Measurements from ENCODE around the gene CPSF4L. TPM values are rescaled to one million over a fixed set of nuclear protein-coding genes. Genes with fewer than 3 reads are reported as not detected.

The CPSF4L gene
- polyA plus RNA-seq, 1 of the 3 experiments (the other 2 are of a cell fraction) = 0.10 TPM

- no peak for TF ChIP-seq EP300 (IDR thresholded peaks at IDR 0.05; ENCODE audit: borderline replicate concordance in 1 of 2, low read depth in 1 of 2, low read length in 1 of 2)
- no peak for TF ChIP-seq RAD21 (IDR thresholded peaks at IDR 0.05; ENCODE audit: low read length)
- TF ChIP-seq, protein P1, sequence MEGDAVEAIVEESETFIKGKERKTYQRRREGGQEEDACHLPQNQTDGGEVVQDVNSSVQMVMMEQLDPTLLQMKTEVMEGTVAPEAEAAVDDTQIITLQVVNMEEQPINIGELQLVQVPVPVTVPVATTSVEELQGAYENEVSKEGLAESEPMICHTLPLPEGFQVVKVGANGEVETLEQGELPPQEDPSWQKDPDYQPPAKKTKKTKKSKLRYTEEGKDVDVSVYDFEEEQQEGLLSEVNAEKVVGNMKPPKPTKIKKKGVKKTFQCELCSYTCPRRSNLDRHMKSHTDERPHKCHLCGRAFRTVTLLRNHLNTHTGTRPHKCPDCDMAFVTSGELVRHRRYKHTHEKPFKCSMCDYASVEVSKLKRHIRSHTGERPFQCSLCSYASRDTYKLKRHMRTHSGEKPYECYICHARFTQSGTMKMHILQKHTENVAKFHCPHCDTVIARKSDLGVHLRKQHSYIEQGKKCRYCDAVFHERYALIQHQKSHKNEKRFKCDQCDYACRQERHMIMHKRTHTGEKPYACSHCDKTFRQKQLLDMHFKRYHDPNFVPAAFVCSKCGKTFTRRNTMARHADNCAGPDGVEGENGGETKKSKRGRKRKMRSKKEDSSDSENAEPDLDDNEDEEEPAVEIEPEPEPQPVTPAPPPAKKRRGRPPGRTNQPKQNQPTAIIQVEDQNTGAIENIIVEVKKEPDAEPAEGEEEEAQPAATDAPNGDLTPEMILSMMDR (IDR thresholded peaks at IDR 0.05) = no peak
- TF ChIP-seq SIN3A (IDR thresholded peaks at IDR 0.05; ENCODE audit: borderline replicate concordance, low read depth, low read length) = no peak
- TF ChIP-seq USF2 (IDR thresholded peaks at IDR 0.05; ENCODE audit: borderline replicate concordance, low read depth, low read length) = no peak
- no peak for TF ChIP-seq TAF1 (IDR thresholded peaks at IDR 0.05; ENCODE audit: borderline replicate concordance, low read depth, low read length)
- TF ChIP-seq MEF2A (IDR thresholded peaks at IDR 0.05; ENCODE audit: borderline replicate concordance, low read depth) = no peak
- TF ChIP-seq NFIC (IDR thresholded peaks at IDR 0.05; ENCODE audit: borderline replicate concordance) = no peak
- no peak for TF ChIP-seq PBX3 (IDR thresholded peaks at IDR 0.05)
- H3K9me3 ChIP-seq = no peaks in the 10 kb centered on the region
- H3K9me2 ChIP-seq = no peaks in the 10 kb centered on the region
- no peak overlapping the region for H2AFZ ChIP-seq (ENCODE audit: low read depth)
- peaks cover 84 to 89% of the 10 kb centered on the region in 2 experiments for H3K36me3 ChIP-seq (replicated peaks in 1 of 2; ENCODE audit: control insufficient read depth in 1 of 2, insufficient read depth in 2 of 2, low read length in 1 of 2)
- H3K27me3 ChIP-seq (ENCODE audit: insufficient read depth) = no peaks in the 10 kb centered on the region
- H3K79me2 ChIP-seq (ENCODE audit: insufficient read depth) = peaks cover 15% of the 10 kb centered on the region; the same call in 1 of the 2 replicates
- H3K9ac ChIP-seq = no peak overlapping the region
- peaks cover 0 to 6% of the 10 kb centered on the region in 2 experiments; a peak in 1 of 4 replicates for H3K4me1 ChIP-seq (ENCODE audit: control insufficient read depth in 1 of 2, insufficient read depth in 2 of 2, low read depth in 1 of 2, low read length in 1 of 2)
- DNase-seq = no peak
- H3K4me3 ChIP-seq (ENCODE audit: low read depth in 2 of 2, low read length in 1 of 2) = no peak overlapping the region
- WGBS (ENCODE audit: low lambda C conversion rate) = 65% methylated on average over 8 of the region's 8 CpGs
- H3K4me2 ChIP-seq = no peak overlapping the region
- POLR2A ChIA-PET = no interaction called here
- CTCF ChIA-PET = interaction anchor here (0.6 to 4.1 kb wide), 8 partner anchors 8 to 996 kb away, joined by 3 to 14 read pairs (median 3); no protein-coding TSS in a partner anchor
- no peaks in the 10 kb centered on the region; the same call in 1 of the 2 replicates for H4K20me1 ChIP-seq (ENCODE audit: insufficient read depth)
- peak overlapping the region; percentile 1 to 11; a peak in 1 of 4 replicates for H3K27ac ChIP-seq (ENCODE audit: low read depth in 2 of 2, low read length in 1 of 2)
- peaks cover 6% of the 10 kb centered on the region for H3F3A ChIP-seq (replicated peaks; ENCODE audit: insufficient read depth)
Observed at GRCh38 chr17:73203135-73203787, 58.4 kb downstream of the CPSF4L start.

DNA sequence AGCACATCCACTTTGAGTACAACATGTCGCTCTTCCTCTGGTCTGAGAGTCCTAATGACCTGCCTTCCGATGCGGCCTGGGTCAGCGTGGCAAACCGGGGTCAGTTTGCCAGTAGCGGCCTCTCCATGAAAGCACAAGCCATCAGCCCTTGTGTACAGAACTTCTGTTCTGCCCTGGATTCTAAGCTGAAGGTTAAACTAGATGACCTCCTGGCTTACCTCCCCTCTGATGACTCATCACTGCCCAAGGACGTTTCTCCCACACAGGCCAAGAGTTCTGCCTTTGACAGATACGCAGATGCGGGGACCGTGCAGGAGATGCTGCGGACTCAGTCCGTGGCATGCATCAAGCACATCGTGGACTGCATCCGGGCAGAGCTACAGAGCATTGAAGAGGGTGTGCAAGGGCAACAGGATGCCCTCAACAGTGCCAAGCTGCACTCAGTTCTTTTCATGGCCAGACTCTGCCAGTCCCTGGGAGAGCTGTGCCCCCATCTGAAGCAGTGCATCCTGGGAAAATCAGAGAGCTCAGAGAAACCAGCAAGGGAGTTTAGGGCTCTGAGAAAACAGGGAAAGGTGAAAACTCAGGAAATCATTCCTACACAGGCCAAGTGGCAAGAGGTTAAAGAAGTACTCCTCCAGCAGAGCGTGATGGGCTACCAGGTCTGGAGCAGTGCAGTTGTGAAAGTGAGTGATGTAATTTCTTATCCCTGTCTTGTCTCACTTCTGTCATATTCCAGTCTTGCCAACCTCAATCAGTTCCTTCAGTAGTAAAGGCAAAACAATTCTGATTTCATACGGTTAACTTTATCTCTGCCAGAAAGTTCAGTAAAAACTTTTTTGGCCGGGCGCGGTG lies 60.2 kb downstream of the CPSF4L start:
- peaks cover 84 to 92% of the 10 kb centered on the region in 2 experiments for H3K36me3 ChIP-seq (replicated peaks in 1 of 2; ENCODE audit: control insufficient read depth in 1 of 2, insufficient read depth in 2 of 2, low read length in 1 of 2)
- POLR2A ChIA-PET = no interaction called here

More for the DNA sequence above, 60.2 kb downstream of the CPSF4L start:
- no peak for DNase-seq
- H3K27ac ChIP-seq (ENCODE audit: low read depth in 2 of 2, low read length in 1 of 2) = no peak overlapping the region
- no peaks in the 10 kb centered on the region for H3K27me3 ChIP-seq (ENCODE audit: insufficient read depth)
- peaks cover 0 to 6% of the 10 kb centered on the region in 2 experiments; a peak in 1 of 4 replicates for H3K4me1 ChIP-seq (ENCODE audit: control insufficient read depth in 1 of 2, insufficient read depth in 2 of 2, low read depth in 1 of 2, low read length in 1 of 2)
- H3K4me3 ChIP-seq (ENCODE audit: low read depth in 2 of 2, low read length in 1 of 2) = no peak overlapping the region
- H4K20me1 ChIP-seq (ENCODE audit: insufficient read depth) = no peaks in the 10 kb centered on the region
- H3F3A ChIP-seq (replicated peaks; ENCODE audit: insufficient read depth) = no peaks in the 10 kb centered on the region
- no peak overlapping the region for H3K9ac ChIP-seq
- 90% methylated on average over 19 of the region's 19 CpGs for WGBS (ENCODE audit: low lambda C conversion rate)
- H3K9me3 ChIP-seq = no peaks in the 10 kb centered on the region
- no peak overlapping the region for H2AFZ ChIP-seq (ENCODE audit: low read depth)
- CTCF ChIA-PET = interaction anchor here (1.0 to 4.1 kb wide), 9 partner anchors 10 to 476 kb away, joined by 3 to 14 read pairs (median 5); no protein-coding TSS in a partner anchor
- H3K4me2 ChIP-seq = no peak overlapping the region
- TF ChIP-seq FOSL2 (IDR thresholded peaks at IDR 0.05; ENCODE audit: borderline replicate concordance, low read depth) = peak; percentile 38; the same call in 1 of the 2 replicates
- TF ChIP-seq, protein P1 (IDR thresholded peaks at IDR 0.05) = no peak
- TF ChIP-seq JUND (IDR thresholded peaks at IDR 0.05) = peak; percentile 29
- no peak for TF ChIP-seq FOXM1 (IDR thresholded peaks at IDR 0.05; ENCODE audit: low read depth)
- peaks cover 23% of the 10 kb centered on the region; the same call in 1 of the 2 replicates for H3K79me2 ChIP-seq (ENCODE audit: insufficient read depth)
- H3K9me2 ChIP-seq = no peaks in the 10 kb centered on the region
